ENCODE data around the gene TNFRSF12A. TPM values are rescaled to one million over a fixed set of nuclear protein-coding genes. Genes with fewer than 3 reads are reported as not detected.

TNFRSF12A gene
- total and polyA plus RNA-seq, 3 donors from 2014 or later, result 12.8 to 33.4 (median 16.8) TPM

- Histone ChIP-seq H3K9me3 (no peaks in the 10 kb centered on the region), H3K27ac (no peak overlapping the region), H3K4me1 (peaks cover 14% of the 10 kb centered on the region), H3K4me3 (no peak overlapping the region), H3K27me3 (no peaks in the 10 kb centered on the region), H3K36me3 (ENCODE audit: low read depth, missing control alignments) (no peaks in the 10 kb centered on the region)
- TF ChIP-seq POLR2A (IDR thresholded peaks at IDR 0.05) (no peak), CTCF (IDR thresholded peaks at IDR 0.05) (no peak)
- WGBS, 2 donors, result 44 to 56% methylated on average over 3 of the region's 3 CpGs
- DNase-seq, result no peak
- intact Hi-C loops (cut with DNase I; ENCODE audit: low total_unique reads), result no loop called here
Observed at GRCh38 chr16:3042376-3042775, 22.2 kb downstream of the TNFRSF12A start.

GRCh38 chr16:3044708-3045107, 24.5 kb downstream of the TNFRSF12A start:
- TF ChIP-seq POLR2A (IDR thresholded peaks at IDR 0.05), result no peak
- no peak for TF ChIP-seq CTCF (IDR thresholded peaks at IDR 0.05)
- Histone ChIP-seq H3K36me3 (ENCODE audit: low read depth, missing control alignments) (no peaks in the 10 kb centered on the region), H3K27ac (no peak overlapping the region), H3K9me3 (no peaks in the 10 kb centered on the region), H3K27me3 (no peaks in the 10 kb centered on the region), H3K4me1 (peaks cover 14% of the 10 kb centered on the region), H3K4me3 (no peak overlapping the region)
- intact Hi-C loops (cut with DNase I; ENCODE audit: low total_unique reads), result no loop called here
- WGBS, 2 donors, result 48 to 79% methylated on average over 6 of the region's 6 CpGs
- DNase-seq, result no peak

GRCh38 chr16:3045758-3046640, 25.8 kb downstream of the TNFRSF12A start, which contains the start of gene MMP25:
Gene MMP25, plus strand, starts transcription at chr16:3046561. Its CDS starts 357 bp downstream, at chr16:3046918.
- no peaks in the 10 kb centered on the region for H3K27me3 ChIP-seq
- intact Hi-C loops (cut with DNase I; ENCODE audit: low total_unique reads), result no loop called here

GRCh38 chr16:3046641-3047386, 26.6 kb downstream of the TNFRSF12A start:
- 1 to 3% methylated on average over 14 to 54 of the region's 54 CpGs for WGBS, 2 donors
- intact Hi-C loops (cut with DNase I; ENCODE audit: low total_unique reads), result no loop called here
- no peak for DNase-seq
- Histone ChIP-seq H3K27ac (no peak overlapping the region), H3K36me3 (ENCODE audit: low read depth, missing control alignments) (no peaks in the 10 kb centered on the region), H3K9me3 (no peaks in the 10 kb centered on the region), H3K4me1 (peaks cover 14% of the 10 kb centered on the region), H3K27me3 (no peaks in the 10 kb centered on the region), H3K4me3 (peak overlapping the region in 1 of 2 donors; percentile 47)
- TF ChIP-seq POLR2A (IDR thresholded peaks at IDR 0.05), result no peak
- TF ChIP-seq CTCF (IDR thresholded peaks at IDR 0.05), result no peak

More at GRCh38 chr16:3045758-3046640, 25.8 kb downstream of the TNFRSF12A start, which contains the start of gene MMP25:
- WGBS, 2 donors, result 0% methylated on average over 48 of the region's 86 CpGs; no CpG with 5 or more reads in 1 of the 2 donors
- peaks cover 14% of the 10 kb centered on the region for H3K4me1 ChIP-seq
- TF ChIP-seq POLR2A (IDR thresholded peaks at IDR 0.05) (no peak), CTCF (IDR thresholded peaks at IDR 0.05) (no peak)
- H3K36me3 ChIP-seq (ENCODE audit: low read depth, missing control alignments), result no peaks in the 10 kb centered on the region
- H3K9me3 ChIP-seq, result no peaks in the 10 kb centered on the region
- H3K27ac ChIP-seq, result no peak within 1 kb of the TSS
- no peak for DNase-seq
- H3K4me3 ChIP-seq, result peak within 1 kb of the TSS; percentile 24 to 47
